ENCODE data around the gene MAN1C1. TPM values are rescaled to one million over a fixed set of nuclear protein-coding genes. Genes with fewer than 3 reads are reported as not detected.

MAN1C1 gene
- total and polyA plus RNA-seq, 8 donors: 2.1 to 9.2 (median 4.0) TPM

- H3K4me1 ChIP-seq: no peaks in the 10 kb centered on the region
- ATAC-seq (no peak), FAIRE-seq (no peak), DNase-seq (peak in 1 of 6 donors; percentile 6)
- WGBS, 2 donors: 96 to 100% methylated on average over 1 of the region's 1 CpG
- no peak overlapping the region for H3K27ac ChIP-seq
- H3K36me3 ChIP-seq: no peaks in the 10 kb centered on the region
- H3K9me3 ChIP-seq: no peaks in the 10 kb centered on the region
- no peak for TF ChIP-seq CTCF (IDR thresholded peaks at IDR 0.05)
- intact Hi-C loops (cut with DNase I): no loop called here
- no peak overlapping the region for H3K4me3 ChIP-seq
- H3K27me3 ChIP-seq: no peaks in the 10 kb centered on the region
These were observed 119.5 kb downstream of the MAN1C1 start for GRCh38 chr1:25735956-25736529.

- ATAC-seq (peak in 2 of 4 donors; percentile 74 to 75), DNase-seq (peak in 1 of 6 donors; percentile 47)
- no peaks in the 10 kb centered on the region for H3K4me1 ChIP-seq
These were observed 120.5 kb downstream of the MAN1C1 start for GRCh38 chr1:25737130-25737529.

GRCh38 chr1:25738499-25738898, 121.9 kb downstream of the MAN1C1 start:
- FAIRE-seq: no peak
- Histone ChIP-seq H3K4me1 (peaks cover 0 to 4% (median 0%) of the 10 kb centered on the region in 3 donors), H3K27ac (no peak overlapping the region), H3K9me3 (no peaks in the 10 kb centered on the region), H3K4me3 (no peak overlapping the region), H3K36me3 (no peaks in the 10 kb centered on the region), H3K27me3 (no peaks in the 10 kb centered on the region)
- WGBS, 2 donors: 95 to 96% methylated on average over 2 of the region's 2 CpGs
- DNase-seq: no peak
- intact Hi-C loops (cut with DNase I): no loop called here
- TF ChIP-seq CTCF (IDR thresholded peaks at IDR 0.05): no peak
- no peak for ATAC-seq

More at GRCh38 chr1:25737130-25737529, 120.5 kb downstream of the MAN1C1 start:
- Histone ChIP-seq H3K27ac (no peak overlapping the region), H3K4me3 (no peak overlapping the region), H3K9me3 (no peaks in the 10 kb centered on the region), H3K36me3 (no peaks in the 10 kb centered on the region), H3K27me3 (no peaks in the 10 kb centered on the region)
- TF ChIP-seq CTCF (IDR thresholded peaks at IDR 0.05): no peak
- WGBS, 2 donors: 73% methylated on average over 6 of the region's 6 CpGs
- intact Hi-C loops (cut with DNase I): no loop called here
- no peak for FAIRE-seq

GRCh38 chr1:25739341-25739740, 122.8 kb downstream of the MAN1C1 start:
- FAIRE-seq (no peak), DNase-seq (no peak), ATAC-seq (no peak)
- no peaks in the 10 kb centered on the region for H3K9me3 ChIP-seq
- H3K27ac ChIP-seq: no peak overlapping the region
- 73 to 77% methylated on average over 4 of the region's 4 CpGs for WGBS, 2 donors
- intact Hi-C loops (cut with DNase I): no loop called here
- TF ChIP-seq CTCF (IDR thresholded peaks at IDR 0.05): no peak
- no peak overlapping the region for H3K4me3 ChIP-seq
- H3K4me1 ChIP-seq: peaks cover 0 to 5% (median 4%) of the 10 kb centered on the region in 3 donors
- H3K36me3 ChIP-seq: no peaks in the 10 kb centered on the region
- H3K27me3 ChIP-seq: no peaks in the 10 kb centered on the region

- 90 to 93% methylated on average over 10 of the region's 10 CpGs for WGBS, 2 donors
- TF ChIP-seq CTCF (IDR thresholded peaks at IDR 0.05): no peak
- H3K4me1 ChIP-seq: peaks cover 0 to 5% (median 4%) of the 10 kb centered on the region in 3 donors
- intact Hi-C loops (cut with DNase I): no loop called here
- no peaks in the 10 kb centered on the region for H3K27me3 ChIP-seq
- no peaks in the 10 kb centered on the region for H3K36me3 ChIP-seq
- ATAC-seq (no peak), DNase-seq (no peak), FAIRE-seq (no peak)
- H3K4me3 ChIP-seq: no peak overlapping the region
- H3K27ac ChIP-seq: no peak overlapping the region
- no peaks in the 10 kb centered on the region for H3K9me3 ChIP-seq
These were observed 123.5 kb downstream of the MAN1C1 start for GRCh38 chr1:25740071-25740470.

All from pancreas (tissue), 10 donors.